ENCODE data around the gene TOP2A. TPM values are rescaled to one million over a fixed set of nuclear protein-coding genes. Genes with fewer than 3 reads are reported as not detected.
A peak's percentile ranks its signal among the peaks of the same experiment; 100 is the strongest.

TOP2A gene
- total RNA-seq, 3 donors from 2014 or later (not counting 1 experiment from before 2014, with no cell fraction given) = 2.0 to 6.4 (median 4.6) TPM

DNA sequence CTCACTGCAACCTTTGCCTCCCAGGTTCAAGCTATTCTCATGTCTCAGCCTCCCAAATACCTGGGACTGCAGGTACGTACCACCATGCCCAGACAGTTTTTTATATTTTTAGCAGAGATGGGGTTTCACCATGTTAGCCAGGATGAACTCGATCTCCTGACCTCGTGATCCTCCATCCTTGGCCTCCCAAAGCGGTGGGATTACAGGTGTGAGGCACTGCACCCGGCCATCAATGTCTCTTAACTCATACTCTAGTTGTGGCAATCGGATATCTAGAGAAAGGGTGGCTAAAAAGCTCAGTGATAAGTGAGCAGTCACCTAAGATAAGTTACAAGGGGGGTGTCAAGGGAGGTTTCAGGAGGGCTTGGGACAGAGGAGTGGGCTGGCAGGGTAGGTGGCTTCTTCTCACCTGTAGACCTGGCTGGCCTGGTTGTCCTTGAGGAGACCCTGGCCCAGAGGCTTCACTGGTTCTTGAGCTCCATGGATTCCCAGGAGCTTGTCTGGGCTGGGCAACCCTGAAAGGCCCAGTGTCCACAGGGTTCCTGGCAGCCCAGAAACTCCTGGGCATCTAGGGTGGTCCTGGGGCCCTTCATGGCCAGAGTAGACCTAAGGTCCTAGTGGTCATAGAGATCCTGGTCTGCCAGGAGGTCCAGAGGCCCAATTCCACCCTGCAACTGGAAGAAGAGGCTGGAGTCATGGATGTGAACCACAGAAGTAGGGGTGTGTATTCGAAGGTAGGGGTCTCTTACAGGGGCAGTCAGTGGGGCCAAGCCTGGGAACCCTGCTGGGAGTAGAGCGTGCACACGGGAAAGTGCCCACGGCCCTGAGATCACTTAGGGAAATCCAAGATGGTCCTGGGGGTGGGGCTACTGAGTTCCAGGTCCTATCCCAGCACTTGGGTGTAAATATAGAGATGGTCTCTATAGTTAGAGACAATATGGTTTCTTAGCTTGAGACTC is 12.9 kb upstream of the TOP2A start:
- Histone ChIP-seq H3K27ac (ENCODE audit: low read length) (no peak overlapping the region), H3K36me3 (ENCODE audit: control insufficient read depth, insufficient read depth, low read length) (no peaks in the 10 kb centered on the region), H3K9me3 (ENCODE audit: control insufficient read depth, insufficient read depth, low read length) (no peaks in the 10 kb centered on the region), H3K27me3 (ENCODE audit: control insufficient read depth, insufficient read depth, low read length) (no peaks in the 10 kb centered on the region), H3K4me1 (ENCODE audit: control insufficient read depth, insufficient read depth, low read length) (peaks cover 17% of the 10 kb centered on the region), H3K4me3 (ENCODE audit: low read length) (no peak overlapping the region)
- H3K27me3 Mint-ChIP-seq (ENCODE audit: low read depth in 2 of 2) = peaks cover 0 to 12% of the 10 kb centered on the region in 2 donors
- WGBS (ENCODE audit: insufficient coverage) = 93% methylated on average over 10 of the region's 10 CpGs
- TF ChIP-seq, protein P1, sequence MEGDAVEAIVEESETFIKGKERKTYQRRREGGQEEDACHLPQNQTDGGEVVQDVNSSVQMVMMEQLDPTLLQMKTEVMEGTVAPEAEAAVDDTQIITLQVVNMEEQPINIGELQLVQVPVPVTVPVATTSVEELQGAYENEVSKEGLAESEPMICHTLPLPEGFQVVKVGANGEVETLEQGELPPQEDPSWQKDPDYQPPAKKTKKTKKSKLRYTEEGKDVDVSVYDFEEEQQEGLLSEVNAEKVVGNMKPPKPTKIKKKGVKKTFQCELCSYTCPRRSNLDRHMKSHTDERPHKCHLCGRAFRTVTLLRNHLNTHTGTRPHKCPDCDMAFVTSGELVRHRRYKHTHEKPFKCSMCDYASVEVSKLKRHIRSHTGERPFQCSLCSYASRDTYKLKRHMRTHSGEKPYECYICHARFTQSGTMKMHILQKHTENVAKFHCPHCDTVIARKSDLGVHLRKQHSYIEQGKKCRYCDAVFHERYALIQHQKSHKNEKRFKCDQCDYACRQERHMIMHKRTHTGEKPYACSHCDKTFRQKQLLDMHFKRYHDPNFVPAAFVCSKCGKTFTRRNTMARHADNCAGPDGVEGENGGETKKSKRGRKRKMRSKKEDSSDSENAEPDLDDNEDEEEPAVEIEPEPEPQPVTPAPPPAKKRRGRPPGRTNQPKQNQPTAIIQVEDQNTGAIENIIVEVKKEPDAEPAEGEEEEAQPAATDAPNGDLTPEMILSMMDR (IDR thresholded peaks at IDR 0.05) = no peak
- no peak overlapping the region for H3K4me3 Mint-ChIP-seq
- intact Hi-C loops (cut with micrococcal nuclease) = no loop called here
- ATAC-seq (no peak), DNase-seq (no peak)
- no peak overlapping the region for H3K27ac Mint-ChIP-seq
- H3K36me3 Mint-ChIP-seq = no peaks in the 10 kb centered on the region
- H3K9me3 Mint-ChIP-seq = no peaks in the 10 kb centered on the region
- H3K4me1 Mint-ChIP-seq = peaks cover 7% of the 10 kb centered on the region in 2 donors

DNA sequence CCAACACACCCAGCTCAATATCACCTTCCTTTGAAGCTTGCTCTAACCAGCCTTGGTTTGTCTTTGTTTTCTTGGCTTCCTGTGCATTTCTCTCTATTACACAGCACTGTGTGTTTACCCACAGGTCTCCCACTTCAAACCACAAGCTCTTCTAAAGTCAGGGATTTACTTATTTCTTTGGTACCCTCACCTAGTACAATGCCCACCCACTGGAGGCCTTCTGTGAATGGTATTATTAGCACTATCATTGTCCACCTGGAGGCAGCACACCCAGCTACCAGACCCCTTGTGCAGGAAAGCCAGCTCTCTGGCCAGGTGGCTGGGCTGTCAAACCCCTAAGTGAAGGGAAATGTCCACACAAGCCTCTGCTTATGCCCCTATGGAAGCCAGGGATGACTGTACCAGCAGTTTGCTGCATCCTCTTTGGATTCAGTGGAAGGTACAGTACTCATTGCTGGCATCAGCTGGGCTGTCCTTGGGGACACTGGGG is 9.4 kb upstream of the TOP2A start:
- Mint-ChIP-seq H3K4me1 (peaks cover 7% of the 10 kb centered on the region in 2 donors), H3K27ac (no peak overlapping the region), H3K36me3 (no peaks in the 10 kb centered on the region), H3K9me3 (no peaks in the 10 kb centered on the region), H3K27me3 (ENCODE audit: low read depth in 2 of 2) (peaks cover 0 to 12% of the 10 kb centered on the region in 2 donors), H3K4me3 (no peak overlapping the region)
- TF ChIP-seq, protein P1 (IDR thresholded peaks at IDR 0.05) = no peak
- Histone ChIP-seq H3K27ac (ENCODE audit: low read length) (no peak overlapping the region), H3K4me3 (ENCODE audit: low read length) (no peak overlapping the region), H3K27me3 (ENCODE audit: control insufficient read depth, insufficient read depth, low read length) (no peaks in the 10 kb centered on the region), H3K36me3 (ENCODE audit: control insufficient read depth, insufficient read depth, low read length) (no peaks in the 10 kb centered on the region), H3K9me3 (ENCODE audit: control insufficient read depth, insufficient read depth, low read length) (no peaks in the 10 kb centered on the region), H3K4me1 (ENCODE audit: control insufficient read depth, insufficient read depth, low read length) (peaks cover 18% of the 10 kb centered on the region)
- ATAC-seq (peak in 1 of 3 donors; percentile 25), DNase-seq (peak in 1 of 2 donors; percentile 57)
- intact Hi-C loops (cut with micrococcal nuclease) = no loop called here

DNA sequence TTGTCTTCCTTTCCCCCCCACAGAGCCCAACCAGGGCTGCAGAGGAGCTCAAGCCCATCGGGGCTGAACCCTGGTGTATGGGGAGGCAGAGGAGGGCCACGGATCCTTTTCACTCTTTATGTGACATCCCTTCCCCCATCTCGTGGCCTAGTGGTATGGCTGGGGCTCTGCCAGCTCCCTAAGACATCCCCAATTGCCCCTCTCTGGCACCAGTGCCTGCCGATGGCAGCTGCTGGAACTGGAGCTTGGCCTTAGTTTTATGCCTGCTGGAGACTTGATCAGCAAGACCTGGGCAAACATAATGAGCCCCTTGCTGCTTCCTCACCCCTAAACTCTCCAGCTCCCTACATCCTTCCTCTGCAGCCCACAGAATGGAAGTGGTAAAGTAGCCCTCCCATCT is 8.0 kb upstream of the TOP2A start:
- ATAC-seq (no peak), DNase-seq (no peak)
- Mint-ChIP-seq H3K9me3 (no peaks in the 10 kb centered on the region), H3K27me3 (ENCODE audit: low read depth in 2 of 2) (peaks cover 0 to 7% of the 10 kb centered on the region in 2 donors), H3K4me3 (no peak overlapping the region), H3K4me1 (peaks cover 7% of the 10 kb centered on the region in 2 donors), H3K36me3 (no peaks in the 10 kb centered on the region), H3K27ac (no peak overlapping the region)
- Histone ChIP-seq H3K27ac (ENCODE audit: low read length) (no peak overlapping the region), H3K4me1 (ENCODE audit: control insufficient read depth, insufficient read depth, low read length) (peaks cover 18% of the 10 kb centered on the region), H3K36me3 (ENCODE audit: control insufficient read depth, insufficient read depth, low read length) (no peaks in the 10 kb centered on the region), H3K9me3 (ENCODE audit: control insufficient read depth, insufficient read depth, low read length) (no peaks in the 10 kb centered on the region), H3K4me3 (ENCODE audit: low read length) (no peak overlapping the region), H3K27me3 (ENCODE audit: control insufficient read depth, insufficient read depth, low read length) (no peaks in the 10 kb centered on the region)
- 62% methylated on average over 4 of the region's 4 CpGs for WGBS (ENCODE audit: insufficient coverage)
- TF ChIP-seq, protein P1 (IDR thresholded peaks at IDR 0.05) = no peak
- intact Hi-C loops (cut with micrococcal nuclease) = no loop called here

Data from natural killer cell (primary cell).